GM12892 (cell line): Measurements from ENCODE around the gene REN.

Experiments used
- DNase-seq: peaks from one replicate; pipeline ENCODE4 v3.0.0; 2011; ENCODE audit not compliant: insufficient read length
- FAIRE-seq: peaks from 2 replicates; lab custom pipeline; 2011; peaks lifted over from hg19 to GRCh38; lab: Jason Lieb, UNC
- POLR2A ChIP-seq: IDR thresholded peaks from 2 replicates; pipeline ENCODE4 v1.6.1; 2011; ENCODE audit warnings: low read depth, low read length, control low read depth
- POLR2AphosphoS5 ChIP-seq: IDR thresholded peaks from 2 replicates; pipeline ENCODE4 v1.6.1; 2011; ENCODE audit warnings: low read depth, low read length, control low read depth
- TAF1 ChIP-seq: IDR thresholded peaks from 2 replicates; pipeline ENCODE4 v1.6.1; 2011; ENCODE audit warnings: low read depth, mild to moderate bottlenecking, control low read depth, low read length, borderline replicate concordance

REN gene

DNA sequence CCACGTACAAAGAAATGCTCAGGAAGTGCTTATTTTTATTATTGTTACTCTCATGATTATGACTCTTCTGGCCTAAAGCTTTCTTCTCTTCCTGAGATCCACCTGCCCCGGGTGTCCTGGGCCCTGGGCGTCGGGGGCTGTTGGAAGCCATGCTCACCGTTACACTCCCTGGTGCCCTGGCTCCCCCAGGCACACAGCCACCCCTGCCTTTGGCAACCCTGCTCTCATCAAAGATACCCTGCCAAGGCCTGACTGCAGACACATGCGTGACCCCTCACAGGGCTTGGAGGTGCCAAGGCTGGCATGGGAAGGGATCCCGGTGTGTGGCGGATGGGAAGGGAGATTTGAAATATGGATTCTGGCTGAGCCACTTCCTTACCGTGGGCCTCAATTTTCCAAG is 33.4 kb upstream of the REN start:
- FAIRE-seq = no peak
- no peak for TF ChIP-seq TAF1
- no peak for TF ChIP-seq POLR2AphosphoS5
- TF ChIP-seq POLR2A = no peak

DNA sequence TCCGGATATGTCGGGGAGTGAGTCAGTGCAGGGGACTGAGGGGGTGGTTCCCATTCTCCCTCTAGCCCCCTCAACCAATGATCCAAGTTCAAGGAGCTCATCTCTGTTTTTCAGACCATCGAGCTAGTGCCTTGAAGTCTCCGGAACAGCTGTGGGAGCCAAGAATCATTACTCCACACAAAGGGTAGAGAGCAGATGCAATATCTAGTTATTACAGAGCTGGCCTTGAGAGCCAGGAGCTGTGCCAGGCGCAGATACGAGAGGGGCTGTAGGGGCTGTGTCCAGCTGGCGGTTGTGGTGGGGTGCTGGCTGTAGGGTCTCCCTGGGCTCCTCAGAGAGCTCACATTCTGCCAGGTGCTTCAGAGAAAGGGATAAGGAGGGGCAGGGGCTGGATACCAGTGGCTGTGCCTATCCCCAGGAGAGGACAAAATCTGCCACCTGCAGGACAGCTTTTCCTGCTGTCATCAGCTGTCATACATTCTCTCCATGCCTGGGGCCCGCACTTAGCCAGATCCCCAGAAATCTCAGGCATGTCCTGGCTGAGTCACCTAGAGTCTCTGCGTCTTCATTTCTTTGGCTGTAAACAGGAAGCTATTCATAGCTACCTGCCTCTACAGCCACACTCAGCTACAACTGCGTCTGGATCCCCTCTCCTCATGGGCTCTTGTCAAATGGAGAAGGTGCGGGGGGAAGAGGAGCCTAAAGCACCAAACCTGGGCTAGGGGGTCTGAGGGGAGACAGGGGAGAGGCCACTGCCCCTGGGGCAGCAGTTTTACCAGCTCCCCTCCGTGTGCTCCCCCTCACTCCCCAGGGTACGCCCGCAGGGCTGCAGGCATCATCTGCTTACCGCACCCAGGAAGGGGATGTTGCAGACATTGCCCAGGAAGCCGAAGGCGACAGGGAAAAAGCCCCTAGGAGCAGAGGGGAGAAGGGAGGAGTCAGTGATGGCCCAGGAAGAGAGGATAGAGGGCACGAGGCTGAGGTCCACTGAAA is 32.5 kb upstream of the REN start:
- DNase-seq (no peak), FAIRE-seq (no peak)
- no peak for TF ChIP-seq POLR2A
- no peak for TF ChIP-seq POLR2AphosphoS5
- TF ChIP-seq TAF1 = no peak

More for the DNA sequence above, 33.4 kb upstream of the REN start:
- DNase-seq = no peak

DNA sequence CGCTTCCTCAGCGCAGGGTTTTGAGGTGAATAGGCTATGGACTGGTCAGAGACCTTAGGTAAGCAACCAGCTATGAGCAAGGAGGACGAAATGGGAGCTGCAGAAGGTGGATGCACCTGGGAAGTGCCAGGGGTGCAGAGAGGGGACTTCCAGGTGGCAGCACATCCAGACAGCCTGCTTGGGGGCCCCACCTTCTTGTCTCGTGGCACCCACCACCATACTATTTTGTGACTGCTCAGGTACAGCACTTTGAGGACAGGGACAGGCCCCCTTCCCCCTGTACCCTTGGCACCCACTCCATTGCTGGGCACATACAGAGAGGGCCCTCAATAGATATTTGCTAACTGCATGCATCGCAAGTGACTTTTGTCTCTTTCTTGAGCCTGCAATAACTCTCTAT is 30.9 kb upstream of the REN start:
- FAIRE-seq (no peak), DNase-seq (no peak)
- TF ChIP-seq POLR2AphosphoS5 (no peak), TAF1 (no peak), POLR2A (no peak)

DNA sequence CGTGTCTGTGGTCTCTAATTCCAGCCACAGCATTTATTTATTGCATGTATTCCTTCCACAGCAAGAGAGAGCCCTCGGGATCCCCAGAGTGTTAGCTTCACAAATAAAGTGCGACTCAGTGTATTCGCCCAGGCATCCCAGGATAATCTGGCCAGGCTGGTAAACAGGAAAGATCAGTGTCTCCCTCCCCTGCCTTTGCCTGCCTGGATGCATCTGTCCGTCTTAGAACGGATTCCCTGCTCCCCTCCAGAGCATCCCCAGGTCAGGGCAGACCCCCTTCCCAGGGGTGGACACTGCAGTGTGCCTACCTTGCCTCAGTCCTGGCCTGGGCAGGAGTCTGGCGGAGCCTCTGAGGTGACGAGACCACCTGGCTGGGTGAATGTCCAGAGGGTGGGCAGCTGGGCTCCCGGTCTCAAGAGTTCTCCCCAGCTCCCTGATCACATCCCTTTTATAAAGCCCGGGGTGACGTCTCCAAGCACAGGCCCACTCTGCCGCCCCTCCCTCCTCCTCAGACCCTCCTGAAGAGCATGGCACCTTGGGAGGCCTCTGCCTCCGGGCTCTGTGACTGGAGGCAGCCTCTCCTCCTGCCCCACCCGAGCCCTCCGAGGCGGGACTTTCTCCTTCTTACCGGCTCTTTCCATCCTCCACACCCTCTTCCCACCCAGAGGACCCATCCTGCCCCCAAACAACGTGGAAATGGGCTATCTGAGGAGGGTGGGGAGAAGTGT is 30.1 kb upstream of the REN start, which contains the start of gene KISS1:
Gene KISS1 (minus strand): TSS at position 424 of the 728 bp plus-strand sequence. CDS start 3,615 bp downstream, outside the sequence.
- TF ChIP-seq TAF1 (no peak), POLR2AphosphoS5 (no peak), POLR2A (no peak)
- DNase-seq = no peak
- no peak for FAIRE-seq

DNA sequence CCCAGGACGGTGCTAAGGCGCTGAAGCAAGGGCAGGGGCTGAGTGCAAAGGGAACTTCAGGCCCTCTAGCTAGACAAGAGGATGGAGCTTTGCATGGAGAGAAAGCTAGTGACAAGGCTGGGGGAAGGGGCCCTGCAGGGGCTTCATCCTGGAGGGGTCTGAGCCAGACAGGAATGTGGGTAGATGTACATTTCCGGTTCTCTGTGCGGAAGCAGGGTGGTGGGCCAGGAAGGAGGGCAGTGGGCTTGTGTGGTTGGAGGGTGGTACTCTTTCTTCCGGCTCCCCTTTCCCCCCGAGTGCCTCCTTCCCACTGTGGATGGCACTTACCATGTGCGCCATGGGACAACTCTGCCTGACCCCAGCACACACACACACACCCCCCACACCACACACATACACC is 28.6 kb upstream of the REN start:
- FAIRE-seq (no peak), DNase-seq (no peak)
- TF ChIP-seq POLR2A (no peak), POLR2AphosphoS5 (no peak), TAF1 (no peak)

DNA sequence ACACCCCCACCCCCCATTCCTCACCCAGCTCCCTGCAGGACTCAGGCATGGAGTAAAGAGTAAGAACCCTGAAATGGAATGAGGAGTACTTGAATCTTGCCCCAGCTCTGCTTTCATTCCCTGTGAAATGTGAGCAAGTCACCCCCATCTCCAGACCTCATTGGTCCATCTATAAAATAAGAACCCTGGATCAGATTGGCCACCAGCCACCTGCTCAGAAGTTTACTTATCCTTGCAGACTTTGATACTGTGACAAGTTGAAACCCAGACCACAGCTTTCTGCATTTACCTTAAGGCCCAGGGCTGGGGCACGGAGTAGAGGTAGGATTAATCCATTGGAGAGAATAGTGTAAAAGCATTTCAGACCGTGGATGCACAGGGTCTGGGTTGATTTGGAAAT is 27.9 kb upstream of the REN start:
- FAIRE-seq = no peak
- no peak for TF ChIP-seq POLR2A
- no peak for TF ChIP-seq POLR2AphosphoS5
- no peak for TF ChIP-seq TAF1

DNA sequence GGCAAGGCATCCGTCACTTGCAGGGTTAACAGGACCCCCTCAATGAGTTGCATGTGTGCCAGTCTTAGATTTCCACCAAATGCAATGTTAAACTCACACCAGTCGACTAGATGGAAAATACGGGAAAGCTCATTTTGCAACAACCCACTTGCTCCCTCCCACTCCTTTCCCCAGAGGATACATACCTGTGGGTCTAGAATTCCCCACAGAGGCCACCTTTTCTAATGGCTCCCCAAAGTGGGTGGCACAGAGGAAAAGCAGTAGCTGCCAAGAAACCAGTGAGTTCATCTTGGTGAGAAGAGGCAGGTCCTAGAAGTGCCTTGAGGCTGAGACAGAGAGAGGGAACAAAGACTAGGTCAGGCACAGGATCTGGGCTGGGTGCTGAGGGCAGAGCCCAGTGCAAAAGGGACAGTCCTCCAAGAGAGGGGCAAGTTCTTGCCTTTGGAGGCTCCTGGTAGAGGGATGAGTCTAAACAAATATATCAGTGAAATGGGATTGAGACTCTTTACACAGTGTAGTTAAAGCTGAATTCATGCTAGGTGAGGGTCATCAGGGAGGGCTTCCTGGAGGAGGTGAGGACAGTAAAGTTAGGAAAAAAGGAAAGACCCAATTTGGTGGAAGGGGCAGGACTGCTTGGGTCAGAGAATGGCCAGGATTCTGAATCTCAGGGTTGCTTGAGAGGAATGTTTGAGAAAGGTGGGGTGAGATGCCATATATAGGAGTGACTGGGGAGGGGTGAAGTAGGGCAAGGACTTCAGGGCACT is 26.6 kb upstream of the REN start:
- FAIRE-seq = no peak
- no peak for TF ChIP-seq TAF1
- TF ChIP-seq POLR2A = no peak
- no peak for TF ChIP-seq POLR2AphosphoS5
- DNase-seq = no peak

More for the DNA sequence above, 27.9 kb upstream of the REN start:
- no peak for DNase-seq

DNA sequence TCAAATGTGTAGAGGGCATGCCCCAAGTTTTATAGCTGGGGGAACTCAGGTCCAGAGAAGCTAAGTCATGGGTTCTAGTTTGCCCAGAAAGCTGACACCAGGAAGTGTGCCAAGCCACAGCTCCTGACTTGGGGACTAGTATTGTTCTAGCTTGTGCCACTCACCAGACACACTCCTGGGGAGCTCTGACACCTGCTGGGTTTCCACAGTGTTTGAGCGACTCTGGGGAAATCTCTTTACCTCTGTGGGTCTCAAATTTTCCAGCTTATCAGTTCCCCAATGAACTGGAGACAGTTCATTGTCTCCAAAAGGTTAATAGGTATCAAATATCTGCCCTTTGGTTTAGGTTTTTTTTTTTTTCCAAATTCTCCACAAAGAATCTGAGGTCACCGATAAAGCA is 25.9 kb upstream of the REN start:
- DNase-seq (no peak), FAIRE-seq (no peak)
- no peak for TF ChIP-seq POLR2AphosphoS5
- TF ChIP-seq POLR2A = no peak
- TF ChIP-seq TAF1 = no peak

DNA sequence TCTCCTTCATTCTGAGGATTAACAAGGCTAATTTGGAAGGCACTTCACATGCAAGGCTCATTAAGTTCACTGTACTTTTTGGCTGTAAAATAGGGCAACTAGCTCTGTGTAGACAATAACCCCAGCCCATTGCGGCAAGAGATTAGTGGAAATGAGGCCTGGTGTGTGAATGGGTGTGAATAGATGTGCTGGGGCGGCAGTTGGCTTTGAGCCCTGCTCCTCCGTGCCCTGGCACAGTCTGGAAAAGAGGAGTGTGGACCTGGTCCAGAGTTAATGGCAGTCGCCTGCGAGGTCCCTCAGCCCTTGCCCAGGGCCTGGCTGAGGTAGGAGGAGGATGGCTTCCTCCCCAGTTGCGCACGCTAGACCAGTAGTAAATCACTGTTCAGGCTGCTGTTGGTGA is 25.3 kb upstream of the REN start:
- FAIRE-seq (no peak), DNase-seq (no peak)
- no peak for TF ChIP-seq TAF1

DNA sequence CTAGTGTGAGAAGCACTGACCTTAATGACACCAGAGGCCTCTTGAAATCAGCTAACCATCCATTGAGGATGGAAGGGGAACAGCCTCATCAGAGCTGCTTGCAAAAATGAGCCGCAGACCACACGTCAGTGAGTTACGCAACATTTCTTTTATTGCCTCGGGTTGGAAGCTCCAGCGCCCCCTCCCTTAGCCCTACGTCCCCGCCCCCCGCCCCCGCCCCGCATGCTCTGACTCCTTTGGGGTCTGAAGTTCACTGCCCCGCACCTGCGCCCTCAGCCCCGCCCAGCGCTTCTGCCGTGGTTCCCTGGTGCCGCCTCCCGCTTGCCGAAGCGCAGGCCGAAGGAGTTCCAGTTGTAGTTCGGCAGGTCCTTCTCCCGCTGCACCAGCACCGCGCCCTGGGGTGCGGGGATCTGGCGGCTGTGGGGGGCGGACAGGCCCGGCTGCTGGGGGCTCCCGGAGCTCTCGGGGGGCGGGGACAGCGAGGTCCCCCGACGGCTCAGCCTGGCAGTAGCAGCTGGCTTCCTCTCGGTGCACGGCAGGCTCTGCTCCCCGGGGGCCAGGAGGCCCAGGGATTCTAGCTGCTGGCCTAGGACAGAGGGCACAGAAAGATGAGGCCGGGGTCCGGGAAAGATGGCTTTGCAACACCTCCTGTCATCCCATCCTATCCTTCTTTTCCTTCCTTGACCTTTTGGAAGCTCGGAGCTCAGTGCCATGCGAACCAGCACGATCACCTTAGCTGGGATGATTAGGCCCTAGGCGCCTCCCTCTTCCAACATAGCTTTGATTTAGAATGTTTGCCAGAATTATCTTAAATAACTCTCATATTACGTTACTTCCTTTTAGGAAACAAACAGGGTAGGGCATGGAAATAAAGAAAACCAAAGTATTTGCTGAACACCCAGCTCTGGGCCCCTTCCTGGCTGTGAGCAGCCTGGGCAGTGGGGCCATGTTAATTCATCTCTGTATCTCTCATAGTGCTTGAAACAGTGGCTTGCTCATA is 24.4 kb upstream of the REN start:
- no peak for FAIRE-seq
- TF ChIP-seq POLR2AphosphoS5 (no peak), TAF1 (no peak), POLR2A (no peak)
- DNase-seq = no peak
